DOHH2 (cell line): Measurements from ENCODE around the gene HOXC5.

ENCODE experiments used
- H3F3A ChIP-seq: fragments of 200-600 bp; sonication (generic), shearing (Covaris generic); 2 replicates; pipeline ENCODE4 v1.6.0; 2016; ENCODE audit warnings: antibody characterized with exemption, mild to moderate bottlenecking; ENCODE audit not compliant: control insufficient read depth, insufficient read depth
- H3K27ac ChIP-seq: fragments of 200-600 bp; sonication (generic); 2 replicates; pipeline ENCODE4 v1.5.1; 2014; ENCODE audit warnings: low read depth, mild to moderate bottlenecking, low read length, moderate library complexity
- H3K27me3 ChIP-seq: fragments of 200-600 bp; sonication (generic); 2 replicates; pipeline ENCODE4 v1.6.1; 2014; ENCODE audit warnings: mild to moderate bottlenecking, low read length, mixed read lengths; ENCODE audit not compliant: control insufficient read depth
- H3K36me3 ChIP-seq: fragments of 200-600 bp; sonication (generic); 2 replicates; pipeline ENCODE4 v1.6.1; 2014; ENCODE audit warnings: mild to moderate bottlenecking, low read length, moderate library complexity, mixed read lengths; ENCODE audit not compliant: control insufficient read depth
- H3K4me1 ChIP-seq: fragments of 200-600 bp; sonication (generic); 2 replicates; pipeline ENCODE4 v1.6.1; 2014; ENCODE audit warnings: mild to moderate bottlenecking, low read length, mixed read lengths; ENCODE audit not compliant: control insufficient read depth
- H3K4me2 ChIP-seq: fragments of 200-600 bp; sonication (generic); 2 replicates; pipeline ENCODE4 v1.6.0; 2014; ENCODE audit warnings: mild to moderate bottlenecking, low read length, moderate library complexity
- H3K4me3 ChIP-seq: fragments of 200-600 bp; sonication (generic); 2 replicates; pipeline ENCODE4 v1.5.1; 2014; ENCODE audit warnings: mild to moderate bottlenecking, low read length, mixed read lengths
- H3K79me2 ChIP-seq: fragments of 200-600 bp; sonication (generic); 2 replicates; pipeline ENCODE4 v1.6.1; 2014; ENCODE audit warnings: mild to moderate bottlenecking, low read length, mixed read lengths; ENCODE audit not compliant: control insufficient read depth
- H3K9me2 ChIP-seq: fragments of 200-600 bp; sonication (generic); replicated peaks from 2 replicates; pipeline ENCODE4 v1.6.1; 2014; ENCODE audit warnings: mild to moderate bottlenecking, low read length, mixed read lengths; ENCODE audit not compliant: control insufficient read depth
- H3K9me3 ChIP-seq: fragments of 200-600 bp; sonication (generic); 2 replicates; pipeline ENCODE4 v1.6.1; 2014; ENCODE audit warnings: antibody characterized with exemption, low read length, mixed read lengths; ENCODE audit not compliant: control insufficient read depth, insufficient read depth
- H4K20me1 ChIP-seq: fragments of 200-600 bp; sonication (generic); 2 replicates; pipeline ENCODE4 v1.6.0; 2014; ENCODE audit warnings: low read depth, mild to moderate bottlenecking, antibody characterized with exemption, low read length, moderate library complexity; ENCODE audit not compliant: control insufficient read depth, insufficient read depth
- EZH2phosphoT487 ChIP-seq: fragments of 200-600 bp; sonication (generic); IDR thresholded peaks from 2 replicates; pipeline ENCODE4 v1.6.1; 2017; ENCODE audit warnings: borderline replicate concordance, mild to moderate bottlenecking, antibody characterized with exemption, low read length, moderate library complexity, mixed read lengths
- TF ChIP-seq, protein P1 (sequence below): fragments of 200-600 bp; sonication (generic); IDR thresholded peaks from one replicate; pipeline ENCODE4 v1.5.1; 2014; ENCODE audit warnings: antibody characterized with exemption, mild to moderate bottlenecking, low read depth, low read length; ENCODE audit not compliant: poor library complexity, severe bottlenecking

HOXC5 gene

DNA sequence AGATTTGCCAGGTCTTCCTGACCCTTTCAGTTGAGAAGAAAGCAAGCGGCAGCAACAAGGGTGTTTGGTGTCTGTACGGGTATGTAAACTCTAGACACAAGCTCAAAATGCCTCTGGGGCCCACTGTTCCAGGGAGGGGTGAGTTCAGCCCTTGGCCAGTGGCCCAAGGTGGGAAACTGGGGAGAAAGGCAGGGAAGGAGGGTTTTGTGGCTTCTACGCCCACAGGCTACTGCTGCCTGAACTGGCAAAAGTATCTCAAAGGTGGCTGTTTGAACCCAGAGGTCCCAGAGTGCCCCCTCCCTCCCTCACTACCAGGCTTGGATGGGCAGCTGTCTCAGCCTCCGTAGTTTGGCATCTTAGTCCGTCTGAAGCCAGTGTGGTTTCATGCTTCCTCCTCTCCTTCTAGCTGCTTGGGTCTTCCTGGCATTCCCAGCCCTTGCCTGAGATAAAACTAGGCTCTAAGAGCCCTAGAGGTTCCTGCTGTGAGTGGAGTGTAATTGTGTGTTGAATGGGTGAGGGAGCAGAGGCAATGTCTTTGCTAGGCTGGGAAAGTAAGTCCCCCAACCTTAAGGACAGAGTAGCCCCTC is 5.5 kb downstream of the HOXC5 start:
- H3K9me3 ChIP-seq: no peaks in the 10 kb centered on the region
- H4K20me1 ChIP-seq: no peaks in the 10 kb centered on the region
- H3K27ac ChIP-seq: no peak overlapping the region
- no peak overlapping the region for H3K4me2 ChIP-seq
- H3K36me3 ChIP-seq: no peaks in the 10 kb centered on the region
- H3K9me2 ChIP-seq: no peaks in the 10 kb centered on the region
- peaks cover 14% of the 10 kb centered on the region for H3K4me1 ChIP-seq
- H3K4me3 ChIP-seq: no peak overlapping the region
- H3K27me3 ChIP-seq: peaks cover 25% of the 10 kb centered on the region
- H3K79me2 ChIP-seq: no peaks in the 10 kb centered on the region
- TF ChIP-seq EZH2phosphoT487: no peak
- TF ChIP-seq, protein P1, sequence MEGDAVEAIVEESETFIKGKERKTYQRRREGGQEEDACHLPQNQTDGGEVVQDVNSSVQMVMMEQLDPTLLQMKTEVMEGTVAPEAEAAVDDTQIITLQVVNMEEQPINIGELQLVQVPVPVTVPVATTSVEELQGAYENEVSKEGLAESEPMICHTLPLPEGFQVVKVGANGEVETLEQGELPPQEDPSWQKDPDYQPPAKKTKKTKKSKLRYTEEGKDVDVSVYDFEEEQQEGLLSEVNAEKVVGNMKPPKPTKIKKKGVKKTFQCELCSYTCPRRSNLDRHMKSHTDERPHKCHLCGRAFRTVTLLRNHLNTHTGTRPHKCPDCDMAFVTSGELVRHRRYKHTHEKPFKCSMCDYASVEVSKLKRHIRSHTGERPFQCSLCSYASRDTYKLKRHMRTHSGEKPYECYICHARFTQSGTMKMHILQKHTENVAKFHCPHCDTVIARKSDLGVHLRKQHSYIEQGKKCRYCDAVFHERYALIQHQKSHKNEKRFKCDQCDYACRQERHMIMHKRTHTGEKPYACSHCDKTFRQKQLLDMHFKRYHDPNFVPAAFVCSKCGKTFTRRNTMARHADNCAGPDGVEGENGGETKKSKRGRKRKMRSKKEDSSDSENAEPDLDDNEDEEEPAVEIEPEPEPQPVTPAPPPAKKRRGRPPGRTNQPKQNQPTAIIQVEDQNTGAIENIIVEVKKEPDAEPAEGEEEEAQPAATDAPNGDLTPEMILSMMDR: no peak
- no peaks in the 10 kb centered on the region for H3F3A ChIP-seq

DNA sequence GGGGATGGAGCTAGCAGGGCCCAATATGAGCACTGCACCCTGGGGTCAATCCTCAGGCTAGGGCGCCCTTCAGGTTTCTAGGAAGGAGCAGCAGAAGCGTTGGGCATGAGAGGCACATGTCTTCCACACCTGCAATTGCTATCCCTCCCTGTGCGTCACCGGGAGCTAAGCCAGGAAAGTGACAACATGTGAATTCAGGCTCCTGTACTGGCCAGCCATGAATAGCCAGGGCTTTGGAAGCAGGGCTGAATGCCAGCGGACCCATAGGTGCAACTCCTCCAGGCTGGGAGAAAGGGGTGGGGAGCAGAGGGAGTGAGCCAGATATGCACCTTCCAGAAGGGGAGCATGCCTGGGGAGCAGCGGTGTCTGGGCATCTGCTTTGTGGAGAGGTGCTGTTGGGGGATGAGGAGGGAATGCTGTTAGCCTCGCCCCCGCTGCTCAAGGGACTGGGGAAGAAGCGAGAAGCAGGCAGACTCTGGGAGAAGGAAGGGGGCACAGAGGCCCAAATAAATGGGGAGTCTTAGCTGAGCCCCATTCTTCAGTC is 6.1 kb downstream of the HOXC5 start:
- H3K79me2 ChIP-seq: no peaks in the 10 kb centered on the region
- H4K20me1 ChIP-seq: no peaks in the 10 kb centered on the region
- H3K4me2 ChIP-seq: no peak overlapping the region
- peaks cover 22% of the 10 kb centered on the region for H3K27me3 ChIP-seq
- H3K9me2 ChIP-seq: no peaks in the 10 kb centered on the region
- no peak overlapping the region for H3K4me3 ChIP-seq
- no peaks in the 10 kb centered on the region for H3F3A ChIP-seq
- H3K36me3 ChIP-seq: no peaks in the 10 kb centered on the region
- H3K4me1 ChIP-seq: peaks cover 19% of the 10 kb centered on the region
- H3K27ac ChIP-seq: no peak overlapping the region
- no peaks in the 10 kb centered on the region for H3K9me3 ChIP-seq
- no peak for TF ChIP-seq EZH2phosphoT487
- TF ChIP-seq, protein P1: no peak

DNA sequence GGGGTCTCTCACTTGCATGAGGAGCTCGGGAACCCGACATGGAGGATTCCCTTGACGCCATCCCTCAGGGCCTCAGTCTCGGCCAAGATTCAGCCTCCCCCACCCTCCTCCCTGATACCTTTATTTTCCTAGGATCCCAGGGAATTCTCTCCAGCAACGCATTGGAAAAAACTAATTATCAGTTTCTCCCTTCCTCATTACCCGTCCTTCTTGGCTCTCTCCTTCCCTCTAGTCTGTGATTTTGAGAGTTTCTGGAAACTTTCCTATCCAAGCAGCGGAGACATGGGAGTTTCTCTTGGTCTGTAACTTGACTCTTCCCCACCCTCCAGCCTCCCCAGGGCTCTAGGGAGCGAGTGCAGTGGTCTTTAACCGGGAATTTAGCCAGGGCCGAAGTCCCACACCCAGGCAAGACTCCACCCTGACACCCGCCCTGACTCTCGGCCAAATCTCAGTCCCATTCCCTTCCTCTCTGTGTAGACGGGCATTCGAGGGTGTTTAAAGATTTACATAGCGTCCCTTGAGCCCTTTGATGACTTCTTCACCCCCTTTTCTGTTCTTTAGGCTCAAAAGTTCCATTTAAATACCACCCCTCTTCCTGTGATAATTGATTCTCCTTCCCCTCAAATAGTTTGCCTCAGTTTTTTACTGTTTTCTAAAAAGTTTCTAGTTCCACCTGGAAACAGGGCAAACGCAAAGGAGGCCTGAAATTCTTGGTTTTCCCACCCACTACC is 6.7 kb downstream of the HOXC5 start:
- no peaks in the 10 kb centered on the region for H3K9me2 ChIP-seq
- H4K20me1 ChIP-seq: no peaks in the 10 kb centered on the region
- H3K4me2 ChIP-seq: no peak overlapping the region
- H3K9me3 ChIP-seq: no peaks in the 10 kb centered on the region
- H3K27ac ChIP-seq: no peak overlapping the region
- H3F3A ChIP-seq: no peaks in the 10 kb centered on the region
- H3K4me3 ChIP-seq: no peak overlapping the region
- peaks cover 15% of the 10 kb centered on the region for H3K27me3 ChIP-seq
- TF ChIP-seq EZH2phosphoT487: no peak
- TF ChIP-seq, protein P1: no peak
- no peaks in the 10 kb centered on the region for H3K79me2 ChIP-seq
- H3K4me1 ChIP-seq: peaks cover 24% of the 10 kb centered on the region
- H3K36me3 ChIP-seq: no peaks in the 10 kb centered on the region
